HG02798 (cell line): ENCODE results near the gene GATB.

Experiments used
- ATAC-seq: cut with Tn5 transposase; IDR thresholded peaks from one replicate; pipeline ENCODE4 v1.9.1; 2021; ENCODE audit warnings: mild to moderate bottlenecking; ENCODE audit not compliant: unreplicated experiment, poor library complexity

The GATB gene

DNA sequence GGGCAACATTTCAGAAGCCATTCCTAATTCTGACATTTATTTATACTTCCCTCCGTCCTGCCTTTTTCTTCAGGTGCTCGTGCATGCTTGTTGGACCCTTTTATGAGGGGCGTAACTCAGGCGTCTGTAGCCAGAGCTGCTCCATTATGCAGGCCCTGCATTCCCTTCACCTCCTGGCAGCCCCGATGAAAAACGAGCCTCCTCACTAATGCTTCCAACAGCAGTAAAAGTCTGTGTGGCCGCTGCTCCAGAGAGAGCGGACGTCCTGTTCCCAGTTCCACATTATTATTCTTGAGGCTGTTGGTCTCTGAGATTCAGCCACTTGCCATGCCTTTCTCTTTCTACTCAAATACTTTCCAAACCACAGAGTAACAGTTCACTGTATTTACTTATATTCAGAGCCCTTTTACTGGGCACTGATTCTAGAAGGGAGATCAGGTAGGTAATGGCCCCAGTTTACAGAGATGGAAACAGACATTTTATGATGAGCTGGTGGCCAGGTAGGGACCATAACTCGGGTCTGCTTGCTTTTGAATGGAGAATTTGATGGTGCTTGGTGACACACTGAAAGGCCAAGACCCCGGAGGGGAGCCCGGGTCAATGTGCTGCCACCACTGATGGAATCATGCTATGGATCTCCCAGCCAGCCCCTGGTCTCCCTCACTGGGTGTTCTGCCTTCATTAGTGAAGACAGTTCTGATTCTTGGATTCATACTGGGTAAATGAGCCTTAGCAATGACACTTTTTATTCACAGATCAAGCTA lies 101.0 kb downstream of the GATB start:
- no peak for ATAC-seq

DNA sequence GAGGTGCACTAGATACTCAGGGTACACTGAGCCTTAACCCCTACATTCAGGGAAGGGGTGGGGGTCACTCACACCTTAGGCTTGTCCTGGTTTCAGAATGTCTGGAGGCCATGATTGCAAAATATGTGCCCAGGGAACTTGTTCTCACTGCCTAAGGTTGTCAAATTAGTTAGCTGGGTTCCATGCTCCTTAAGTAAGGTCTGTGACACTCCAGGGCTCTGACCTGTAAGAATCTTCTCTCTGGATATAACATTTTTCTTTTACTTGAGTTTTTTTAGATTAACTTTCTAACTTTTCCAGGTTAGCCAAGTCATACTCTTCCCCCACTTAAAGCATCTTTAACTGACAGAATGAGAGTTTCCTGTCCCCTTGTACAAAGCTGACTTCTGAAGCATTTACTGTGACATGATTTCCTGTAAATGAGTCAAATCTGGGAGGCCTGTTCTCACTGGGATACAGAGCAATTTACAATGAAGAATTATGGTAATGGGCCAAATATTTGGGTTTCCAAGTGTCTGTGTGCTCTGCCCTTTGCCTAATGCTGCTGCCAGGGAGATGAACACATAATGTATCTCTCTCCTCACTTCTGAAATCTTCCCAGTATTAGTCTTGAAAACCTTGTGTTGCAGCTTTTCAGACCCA lies 101.7 kb downstream of the GATB start:
- ATAC-seq = no peak

DNA sequence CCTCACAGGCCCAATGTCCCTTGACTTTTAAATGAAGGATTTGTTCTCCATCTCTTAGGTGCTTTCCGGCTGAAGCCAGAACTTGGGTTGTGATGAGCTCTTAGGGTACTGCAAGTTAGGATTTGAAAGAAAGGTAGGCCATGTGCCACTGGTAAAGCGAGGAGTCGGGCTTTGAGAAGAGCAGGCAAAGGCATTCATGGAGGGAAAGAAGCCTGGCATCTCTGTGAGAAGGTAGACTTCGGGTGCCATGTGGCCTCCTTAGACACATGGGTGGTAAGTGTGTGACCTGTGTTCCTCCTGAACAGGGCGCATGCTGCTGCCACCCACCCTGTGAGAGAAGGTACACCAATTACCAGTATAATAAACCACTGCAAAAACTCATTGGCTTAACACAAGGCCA lies 102.9 kb downstream of the GATB start:
- no peak for ATAC-seq

DNA sequence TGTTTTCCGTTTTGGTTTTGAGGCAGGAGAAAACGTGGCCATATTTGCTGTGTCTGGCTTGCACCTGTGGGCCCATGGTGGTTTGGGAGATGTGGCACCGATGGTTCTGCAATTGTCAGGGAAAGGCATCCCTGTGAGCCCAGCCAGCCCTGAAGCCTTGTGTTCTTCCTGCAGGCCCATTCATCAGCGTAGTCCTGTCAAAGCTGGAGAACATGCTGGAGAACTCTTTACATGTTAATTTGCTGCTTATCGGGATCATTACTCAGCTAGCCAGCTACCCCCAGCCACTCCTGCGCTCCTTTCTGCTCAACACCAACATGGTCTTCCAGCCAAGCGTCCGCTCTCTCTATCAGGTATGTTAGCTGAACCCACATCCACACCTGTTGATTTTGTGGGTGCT lies 104.7 kb downstream of the GATB start:
- ATAC-seq = no peak

DNA sequence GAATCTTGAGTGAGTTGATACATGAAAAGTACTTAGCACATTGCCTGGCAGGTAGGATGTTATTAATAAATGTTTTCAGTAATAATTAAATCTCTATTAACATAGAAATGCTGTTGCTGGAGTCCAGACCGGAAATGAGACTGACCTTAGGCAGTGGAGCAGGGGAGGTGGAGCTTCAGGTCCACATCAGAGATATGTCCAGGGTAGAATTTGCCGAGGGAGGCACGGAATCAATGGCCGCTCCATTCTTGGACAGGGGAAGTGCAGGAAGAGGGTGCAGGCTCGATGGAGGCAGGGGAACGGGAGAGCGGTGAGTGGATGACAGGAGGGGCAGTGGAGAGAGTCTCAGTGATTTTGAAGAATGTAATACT lies 107.3 kb downstream of the GATB start:
- no peak for ATAC-seq

DNA sequence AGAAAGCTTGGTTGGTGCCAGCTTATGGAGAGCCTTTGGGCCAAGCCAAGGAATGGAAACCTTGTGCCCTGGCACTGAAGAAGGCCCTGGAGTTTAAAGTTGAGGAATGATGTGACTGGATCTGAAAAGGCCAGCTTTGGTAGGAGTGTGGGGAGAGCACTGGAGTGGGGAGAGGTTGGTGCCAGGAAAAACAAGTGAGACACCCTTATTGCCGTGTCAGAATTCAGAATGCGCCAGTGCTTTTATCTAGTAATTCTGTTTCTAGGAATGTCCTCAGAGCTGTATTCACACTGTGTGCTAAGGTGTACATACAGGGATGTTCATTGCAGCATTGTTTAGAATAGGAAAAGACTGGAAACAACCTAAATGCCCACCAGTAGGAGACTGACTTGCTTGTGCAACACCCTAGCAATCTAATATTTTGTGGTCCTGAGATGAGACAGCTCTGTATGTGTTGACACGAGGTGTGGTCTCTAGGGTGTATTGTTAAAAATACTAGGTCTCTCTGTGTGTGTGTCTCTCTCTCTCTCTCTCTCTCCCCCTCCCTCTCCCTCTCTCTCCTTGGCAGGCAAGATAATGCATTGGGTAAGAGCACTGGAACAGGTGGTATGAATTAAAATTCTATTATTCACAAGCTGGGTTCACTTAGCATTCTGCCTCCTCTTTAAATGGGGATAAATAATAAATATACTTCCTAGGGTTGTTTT lies 107.8 kb downstream of the GATB start:
- no peak for ATAC-seq

DNA sequence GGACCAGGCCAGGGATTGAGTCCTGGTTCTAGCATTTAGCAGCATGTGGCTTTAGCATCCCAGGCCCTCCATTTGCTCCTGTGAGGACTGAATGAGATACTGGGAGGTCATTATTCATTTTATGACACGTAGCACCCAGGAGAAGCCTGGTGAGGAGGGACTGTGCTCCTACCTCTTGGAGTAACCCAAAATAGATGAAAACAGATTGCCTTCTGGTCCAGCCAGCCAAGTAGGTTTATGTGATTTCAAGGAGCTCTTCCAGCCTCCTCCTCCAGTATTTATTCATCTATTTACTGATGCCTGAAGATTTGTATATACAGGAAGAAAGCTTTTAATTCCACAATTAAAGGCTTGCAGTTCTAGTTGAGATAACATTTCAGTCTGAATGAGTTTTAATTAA lies 109.3 kb downstream of the GATB start:
- no peak for ATAC-seq

DNA sequence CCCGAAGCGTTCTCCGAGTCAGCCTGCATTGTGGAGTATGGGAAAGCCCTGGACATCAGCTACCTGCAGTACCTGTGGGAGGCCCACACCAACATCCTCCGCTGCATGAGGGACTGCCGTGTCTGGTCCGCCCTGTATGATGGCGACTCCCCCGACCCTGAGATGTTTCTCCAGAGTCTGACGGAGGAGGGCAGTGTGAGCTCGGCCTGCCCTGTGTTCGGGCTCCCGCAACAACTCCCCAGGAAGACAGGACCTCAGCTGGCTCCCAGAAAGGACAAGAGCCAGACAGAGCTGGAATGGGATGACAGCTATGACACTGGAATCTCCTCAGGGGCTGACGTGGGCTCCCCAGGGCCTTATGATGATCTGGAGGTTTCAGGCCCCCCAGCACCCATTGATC lies 111.3 kb downstream of the GATB start:
- no peak for ATAC-seq

DNA sequence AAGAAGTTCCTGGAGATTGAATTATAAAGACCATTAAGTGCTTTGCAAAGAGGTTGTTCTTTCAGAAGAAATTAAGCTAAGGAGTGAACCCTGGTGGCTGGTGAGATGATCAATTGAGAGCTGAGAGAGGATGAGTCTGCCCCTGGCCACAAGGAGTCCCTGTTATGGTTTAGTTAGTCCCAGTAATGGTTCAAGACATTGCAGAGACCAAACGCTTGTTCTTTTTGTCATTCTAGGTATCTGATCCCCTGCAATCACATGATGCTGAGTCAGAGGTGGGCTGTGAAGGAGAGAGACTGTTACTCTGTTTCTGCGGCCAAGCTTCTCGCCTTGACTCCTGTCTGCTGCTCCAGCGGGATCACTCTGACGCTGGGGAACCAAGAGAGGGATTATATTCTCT lies 114.5 kb downstream of the GATB start:
- no peak for ATAC-seq

DNA sequence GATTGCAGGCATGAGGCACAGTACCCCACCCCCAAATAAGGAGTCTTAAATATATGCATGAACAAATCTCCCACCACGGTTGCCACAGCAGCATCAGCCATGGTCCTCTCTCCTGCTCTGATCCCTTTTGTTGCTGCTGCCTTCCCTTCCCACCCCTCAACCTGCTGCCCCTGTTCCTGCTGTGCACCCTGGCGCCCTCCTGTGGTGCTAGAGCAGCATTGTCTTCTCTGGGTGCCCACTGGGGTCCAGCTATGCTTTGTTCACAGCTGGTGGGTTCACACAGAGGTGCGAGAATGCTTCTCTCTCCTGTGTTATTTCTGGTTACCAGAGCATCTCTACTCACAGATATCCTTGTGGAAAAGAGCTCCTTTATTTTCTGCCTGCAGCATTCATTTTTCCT lies 116.2 kb downstream of the GATB start:
- ATAC-seq = no peak

DNA sequence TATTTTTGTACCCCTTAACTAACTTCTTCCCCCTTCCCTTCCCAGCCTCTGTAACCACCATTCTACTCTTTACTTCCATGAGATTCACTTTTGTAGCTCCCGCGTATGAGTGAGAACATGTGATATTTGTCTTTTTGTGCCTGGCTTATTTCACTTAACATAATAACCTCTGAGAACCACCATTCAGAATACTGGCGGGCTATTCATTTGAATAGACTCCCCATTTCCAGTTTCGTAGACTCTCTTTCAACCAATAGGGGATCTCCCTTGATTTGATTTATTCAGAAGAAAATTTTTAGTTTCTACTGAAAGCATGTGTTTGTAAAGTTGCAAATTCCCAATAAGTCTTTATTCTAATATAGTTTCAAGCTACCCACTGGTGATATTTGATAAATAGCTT lies 117.2 kb downstream of the GATB start:
- ATAC-seq = peak; percentile 75

DNA sequence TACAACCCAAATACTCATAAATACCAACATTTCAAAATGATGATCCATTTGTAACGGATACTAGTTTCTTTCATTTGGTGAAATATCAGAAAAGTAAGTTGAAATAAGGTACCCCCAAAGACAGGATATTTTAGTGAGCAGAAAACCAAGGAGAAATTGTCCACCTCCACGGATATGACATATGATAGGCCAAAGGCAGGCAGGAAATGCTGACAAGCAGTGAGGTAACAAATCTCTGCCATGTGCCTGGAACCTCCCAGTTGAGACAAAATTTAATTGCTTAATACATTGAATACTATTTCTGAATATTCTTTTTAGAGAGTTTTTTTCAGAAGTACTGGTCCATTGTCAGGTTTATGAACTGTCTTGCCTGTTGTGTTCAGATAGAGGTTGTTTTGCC lies 118.8 kb downstream of the GATB start:
- no peak for ATAC-seq

DNA sequence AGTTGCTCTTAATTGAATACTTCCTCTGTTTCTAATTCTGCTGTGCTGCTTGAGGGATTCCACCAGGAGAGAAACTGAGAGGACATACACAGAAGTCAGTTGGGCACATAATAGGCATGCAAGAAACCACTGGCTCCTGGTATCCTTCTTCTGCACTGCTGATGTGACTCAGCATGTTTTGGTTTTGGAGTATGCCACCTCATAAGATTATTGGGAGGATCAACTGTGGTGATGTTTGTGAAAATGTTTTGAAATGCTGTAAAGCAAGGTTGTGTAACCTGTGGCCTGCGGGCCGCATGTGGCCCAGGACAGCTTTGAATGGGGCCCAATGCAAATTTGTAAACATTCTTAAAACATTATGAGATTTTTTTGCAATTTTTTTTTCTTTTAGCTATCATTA lies 119.6 kb downstream of the GATB start:
- no peak for ATAC-seq

DNA sequence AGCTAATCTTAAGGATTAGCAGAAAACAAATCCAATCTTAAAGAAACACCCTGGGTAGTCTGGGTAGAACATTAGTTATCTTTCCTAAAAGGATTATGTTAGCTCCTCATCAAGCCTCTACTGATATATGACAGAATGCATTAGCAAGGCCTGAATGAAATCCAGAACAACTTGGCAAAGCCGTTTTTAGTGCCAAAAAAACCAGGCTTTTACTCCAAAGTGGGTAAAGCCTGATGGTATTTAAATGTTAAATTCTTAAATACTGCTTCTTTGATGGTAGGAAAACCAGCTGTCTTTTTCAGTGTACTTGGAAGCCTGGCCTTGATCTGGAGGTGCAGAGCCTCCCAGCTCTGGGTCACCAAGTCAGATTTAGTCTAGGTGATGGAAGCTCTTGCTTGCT lies 120.4 kb downstream of the GATB start:
- no peak for ATAC-seq

DNA sequence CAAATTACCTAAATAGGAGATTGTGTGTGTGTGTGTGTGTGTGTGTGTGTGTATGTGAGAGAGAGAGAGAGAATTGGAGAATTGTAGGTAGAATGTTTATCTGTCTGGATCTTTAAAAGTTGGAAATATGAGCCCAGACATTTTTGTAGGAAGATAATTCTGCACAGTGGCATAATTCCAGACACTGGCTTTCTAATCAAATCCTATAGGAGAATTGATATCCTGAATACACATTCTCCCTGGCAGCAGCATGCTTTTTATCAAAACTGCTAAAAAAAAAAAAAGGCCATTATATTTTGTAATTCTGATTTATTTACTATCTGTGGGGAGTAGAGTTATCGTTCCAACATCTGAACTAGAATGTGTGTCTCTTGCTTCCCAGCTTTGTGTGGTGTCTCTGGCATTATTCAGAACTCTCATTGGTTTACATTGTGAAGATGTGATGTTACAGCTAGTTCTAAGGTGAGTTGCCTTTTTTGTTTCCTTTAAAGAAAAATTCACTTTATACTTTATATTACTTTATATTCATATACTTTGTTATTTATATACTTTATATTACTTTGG lies 122.4 kb downstream of the GATB start:
- no peak for ATAC-seq

DNA sequence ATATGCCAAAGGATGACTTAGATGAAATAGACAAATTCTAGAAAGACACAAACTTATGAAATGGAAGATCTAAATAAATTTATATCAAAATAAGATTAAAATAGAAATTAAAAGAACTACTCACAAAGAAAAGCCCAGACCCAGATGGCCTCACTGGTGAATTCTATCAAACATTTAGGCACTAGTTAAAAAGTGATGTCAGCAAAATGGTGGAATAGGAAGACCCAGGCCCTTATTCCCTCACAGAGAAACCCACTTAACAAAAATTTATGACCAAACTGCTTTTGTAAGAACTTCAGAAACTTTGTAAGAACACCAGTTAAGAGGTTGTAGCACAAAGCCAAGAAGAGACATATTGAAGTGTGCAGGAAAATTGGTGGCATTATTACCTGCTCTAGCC lies 129.5 kb downstream of the GATB start:
- no peak for ATAC-seq

DNA sequence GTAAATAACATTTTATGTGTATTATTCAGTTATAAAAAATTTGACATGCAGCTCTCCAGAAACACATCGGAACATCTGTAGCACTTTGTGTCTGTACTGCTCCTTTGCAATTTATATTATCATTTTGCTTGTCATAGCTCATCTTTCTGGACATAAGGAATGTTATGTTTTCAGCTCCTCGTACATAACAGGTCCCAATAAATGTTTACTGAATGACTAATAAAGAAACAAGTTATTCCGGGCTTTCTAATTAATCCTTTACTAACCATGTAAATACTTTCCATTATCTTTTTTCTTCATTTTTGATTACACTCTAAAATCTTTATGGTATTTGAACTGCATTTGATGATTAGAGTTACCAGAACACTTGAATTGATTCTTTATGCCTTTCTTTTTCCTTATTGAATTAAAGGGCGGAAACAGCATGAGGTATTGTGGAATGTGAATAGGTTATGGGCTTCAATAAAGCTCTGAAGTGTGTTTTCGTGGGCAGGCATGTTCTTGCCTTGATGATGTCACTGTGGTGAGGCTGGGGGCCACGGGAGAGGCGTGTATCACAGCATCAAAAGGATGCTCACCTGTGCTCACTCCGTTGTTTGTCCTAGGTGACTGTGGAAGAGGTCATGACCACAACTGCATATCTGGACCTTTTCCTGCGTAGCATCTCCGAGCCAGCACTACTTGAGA lies 131.6 kb downstream of the GATB start:
- ATAC-seq = no peak

DNA sequence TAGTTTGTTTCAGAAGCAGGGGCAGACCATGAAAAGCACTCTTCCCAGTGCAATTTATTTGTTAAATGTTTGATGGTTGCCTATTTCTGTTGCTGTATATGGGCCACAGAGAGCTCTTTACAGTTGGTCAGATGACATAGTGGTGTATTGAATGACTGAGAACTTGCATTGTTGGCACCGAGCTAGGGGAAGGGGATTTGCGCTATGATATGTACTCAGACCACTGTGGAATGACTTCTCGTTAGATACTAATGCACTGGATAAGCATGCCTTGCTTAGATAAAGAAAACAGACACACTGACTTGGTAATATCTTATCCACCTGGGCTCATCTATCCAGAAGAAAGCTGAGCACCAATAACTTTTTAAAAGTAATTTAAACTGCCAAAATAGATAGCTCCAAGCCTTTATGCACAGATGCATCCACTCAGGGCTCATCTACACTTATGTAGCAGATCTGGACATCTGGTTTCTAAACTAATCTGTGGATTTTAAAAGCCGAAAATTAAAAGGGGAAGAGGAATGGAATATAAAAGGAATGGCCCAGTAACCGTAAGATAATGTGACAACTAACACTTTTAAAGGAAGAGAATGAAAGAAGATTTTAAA lies 132.7 kb downstream of the GATB start:
- ATAC-seq = no peak

DNA sequence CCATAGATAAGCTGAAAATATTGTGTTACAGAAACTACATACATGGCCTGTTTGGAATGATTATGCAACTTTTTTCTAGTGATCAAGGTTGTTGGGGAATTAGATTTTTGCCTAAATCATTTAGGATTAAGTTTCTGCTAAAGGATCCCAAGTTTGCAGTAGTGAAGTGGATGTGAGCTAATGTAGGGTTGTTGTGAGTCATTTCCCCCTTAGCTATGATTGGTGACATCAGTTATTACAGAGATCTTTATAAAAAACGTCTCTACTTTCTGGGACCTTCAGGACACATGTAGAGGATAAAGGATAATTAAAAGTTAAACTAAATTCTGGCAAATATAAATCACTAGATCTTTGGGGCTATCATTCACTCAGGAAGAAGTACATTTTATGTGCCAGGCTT lies 133.3 kb downstream of the GATB start:
- ATAC-seq = no peak

DNA sequence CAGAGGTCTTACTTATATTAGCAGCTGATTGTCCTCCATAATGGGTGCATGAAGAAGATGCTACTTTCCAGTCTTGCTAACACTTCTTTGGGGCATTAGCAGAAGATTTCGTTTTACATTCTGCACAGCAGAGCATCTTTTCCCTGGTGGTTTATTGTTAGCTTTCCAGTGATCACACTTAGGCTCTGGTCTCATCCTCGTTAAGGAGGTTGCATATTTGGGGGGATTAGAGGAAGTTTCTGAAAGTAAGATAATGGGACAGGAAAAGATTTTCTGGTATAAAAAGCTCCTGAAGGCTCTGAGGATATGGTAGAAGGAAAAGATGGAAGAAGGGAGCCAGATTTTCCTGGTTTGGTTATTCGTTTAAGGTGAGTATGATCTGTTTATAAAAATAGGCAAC lies 134.1 kb downstream of the GATB start:
- ATAC-seq = no peak
